Stimulated activated CD4-positive, alpha-beta T cell treated with anti-CD3 and anti-CD28 coated beads, Interleukin-12 subunit alpha, Interleukin-12 subunit beta, amount 100 ng/mL, for 4 hours (primary cell): Measurements from ENCODE around the gene AIP.
"Not testable (repeated sequence)": the region's sequence is repeated elsewhere in the genome, so short reads cannot be mapped to it uniquely, and the experiment has no call there.

Source experiments
- DNase-seq: peaks from one replicate; pipeline ENCODE4 v3.0.0-alpha.2; 2020

The AIP gene

GRCh38 chr11:67469508-67469811, 13.4 kb upstream of the AIP start:
- DNase-seq, result no peak

DNA sequence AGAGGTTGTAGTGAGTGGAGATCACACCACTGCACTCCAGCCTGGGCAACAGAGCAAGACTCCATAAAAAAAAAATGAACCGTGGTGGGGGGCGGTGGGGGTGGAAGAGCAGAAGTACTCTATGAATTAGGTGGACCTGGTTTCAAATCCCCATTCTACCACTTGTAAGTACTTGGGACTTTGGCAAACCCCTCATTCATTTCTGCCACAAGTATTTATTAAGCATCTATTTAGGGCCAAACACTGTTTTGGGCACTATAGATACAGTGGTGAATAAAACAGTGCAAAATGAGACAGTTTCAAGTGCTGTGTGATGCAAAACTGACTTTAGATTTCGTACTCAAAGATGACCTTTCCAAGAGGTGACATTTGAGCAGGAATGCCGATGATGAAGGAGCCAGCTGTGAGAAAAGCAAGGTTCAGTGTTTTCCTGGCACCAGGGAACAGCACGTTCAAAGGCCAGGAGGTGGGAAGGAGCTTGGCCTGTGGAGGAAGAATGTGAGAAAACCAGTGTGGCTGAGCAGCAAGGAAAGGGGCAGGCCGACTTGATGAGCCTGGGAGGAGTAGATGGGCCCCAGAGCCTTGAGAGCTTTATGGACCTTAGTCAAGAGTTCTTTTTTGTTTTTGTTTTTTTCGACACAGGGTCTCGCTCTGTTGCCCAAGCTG, 12.4 kb upstream of the AIP start:
- no peak for DNase-seq

GRCh38 chr11:67472882-67473281, 9.9 kb upstream of the AIP start:
- no peak for DNase-seq

GRCh38 chr11:67476692-67477091, 6.1 kb upstream of the AIP start:
- DNase-seq, result not testable (repeated sequence)

GRCh38 chr11:67477344-67478050, 5.3 kb upstream of the AIP start:
- not testable (repeated sequence) for DNase-seq

DNA sequence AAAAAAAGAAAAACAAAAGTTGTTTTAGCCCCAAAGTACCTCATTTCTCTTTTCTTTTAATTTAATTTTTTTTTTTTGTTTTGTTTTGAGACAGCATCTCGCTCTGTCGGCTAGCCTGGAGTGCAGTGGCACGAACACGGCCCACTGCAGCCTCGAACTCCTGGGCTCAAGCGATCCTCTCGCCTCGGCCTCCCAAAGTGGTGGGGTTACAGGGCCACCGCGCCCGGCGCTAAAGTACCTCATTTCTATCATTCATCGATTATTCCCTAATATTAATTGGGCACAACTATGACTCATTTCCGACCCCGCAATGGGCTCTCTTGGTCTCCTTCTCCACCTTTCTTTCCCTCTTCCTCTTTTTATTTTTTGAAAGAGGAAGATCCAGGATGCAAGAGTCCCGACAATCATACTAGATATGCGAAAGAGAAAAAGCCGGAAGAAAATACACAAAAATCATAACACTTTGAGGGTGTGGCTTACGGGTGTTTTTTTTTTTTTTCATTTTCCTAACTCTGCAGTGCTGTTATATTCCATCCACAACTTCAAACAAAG, 475 bp upstream of the AIP start:
- no peak for DNase-seq

GRCh38 chr11:67483831-67484665, 1.2 kb downstream of the AIP start:
- no peak for DNase-seq

DNA sequence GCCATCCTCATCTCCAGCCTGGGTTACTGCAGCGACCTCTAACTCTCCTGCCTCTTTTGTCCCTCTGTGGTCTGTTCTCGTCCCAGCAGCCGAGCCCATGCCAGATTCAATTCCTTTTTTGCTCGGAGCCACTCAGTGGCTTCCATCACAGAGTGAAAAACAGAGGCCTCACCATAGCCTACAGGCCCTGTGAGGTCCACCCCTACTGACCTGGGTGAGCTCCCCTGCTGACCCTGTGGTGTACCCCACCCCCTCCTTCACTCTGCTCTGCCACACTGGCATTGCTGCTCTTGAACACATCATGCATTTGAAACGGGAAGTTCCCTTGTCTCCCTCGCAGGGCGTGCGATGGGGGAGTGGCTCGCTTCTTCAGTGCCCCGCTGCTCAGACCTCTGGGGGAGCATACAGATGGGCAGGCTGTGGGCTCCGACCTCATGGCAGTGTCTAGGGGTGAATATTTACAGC, 2.1 kb downstream of the AIP start:
- peak; percentile 63 for DNase-seq

- not testable (repeated sequence) for DNase-seq
Measured at GRCh38 chr11:67485873-67486361, 3.1 kb downstream of the AIP start.

DNA sequence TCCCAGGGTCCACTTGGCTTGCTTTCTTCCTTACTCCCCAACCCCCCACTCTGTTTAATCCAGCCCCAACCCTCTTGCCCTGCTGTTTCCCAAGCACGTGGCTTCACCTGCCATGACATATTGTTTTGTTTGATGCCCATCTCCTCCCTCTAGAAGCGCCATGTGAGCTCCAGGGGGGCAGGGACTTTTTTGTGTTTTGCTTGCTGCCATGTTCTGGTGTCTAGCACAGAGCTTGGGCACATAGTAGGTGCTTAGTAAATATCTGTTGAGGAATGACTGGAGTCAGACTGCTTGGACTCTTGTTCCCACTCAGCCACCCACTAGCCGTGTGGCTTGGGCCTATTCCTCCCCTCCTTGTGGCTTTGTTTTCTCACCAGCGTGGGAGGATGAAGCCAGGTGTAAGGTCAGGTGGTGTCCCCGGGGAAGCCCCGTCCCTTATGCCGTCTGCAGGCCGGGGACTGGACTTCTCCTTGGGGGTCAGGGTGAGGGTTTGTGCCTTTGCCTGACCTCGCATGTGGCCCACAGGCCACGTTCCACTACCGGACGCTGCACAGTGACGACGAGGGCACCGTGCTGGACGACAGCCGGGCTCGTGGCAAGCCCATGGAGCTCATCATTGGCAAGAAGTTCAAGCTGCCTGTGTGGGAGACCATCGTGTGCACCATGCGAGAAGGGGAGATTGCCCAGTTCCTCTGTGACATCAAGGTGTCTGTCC, 3.8 kb downstream of the AIP start:
- no peak for DNase-seq

DNA sequence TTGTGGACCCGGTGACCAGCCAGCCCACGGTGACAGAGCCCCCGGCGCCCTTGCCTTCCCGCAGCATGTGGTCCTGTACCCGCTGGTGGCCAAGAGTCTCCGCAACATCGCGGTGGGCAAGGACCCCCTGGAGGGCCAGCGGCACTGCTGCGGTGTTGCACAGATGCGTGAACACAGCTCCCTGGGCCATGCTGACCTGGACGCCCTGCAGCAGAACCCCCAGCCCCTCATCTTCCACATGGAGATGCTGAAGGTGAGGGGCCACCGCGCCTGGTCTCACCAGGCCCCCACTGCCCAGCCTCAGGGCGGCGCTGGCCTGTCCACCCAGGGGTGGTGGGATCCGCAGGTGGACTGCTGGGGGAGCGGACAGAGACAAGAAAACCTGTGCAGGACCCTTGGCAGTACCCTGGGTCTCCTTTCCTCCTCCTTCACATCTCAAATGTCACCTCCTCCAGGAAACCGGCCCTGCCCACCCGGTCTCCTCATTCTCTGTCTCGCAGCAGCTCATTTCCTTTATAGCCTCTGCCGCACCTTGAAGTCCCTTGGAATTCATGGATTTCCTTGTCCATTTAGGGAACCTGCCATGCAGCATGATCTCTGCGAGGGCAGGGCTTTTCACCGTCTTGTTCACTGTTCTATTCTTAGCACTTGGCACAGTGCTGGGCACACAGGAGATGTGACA, 6.5 kb downstream of the AIP start:
- DNase-seq, result no peak

DNA sequence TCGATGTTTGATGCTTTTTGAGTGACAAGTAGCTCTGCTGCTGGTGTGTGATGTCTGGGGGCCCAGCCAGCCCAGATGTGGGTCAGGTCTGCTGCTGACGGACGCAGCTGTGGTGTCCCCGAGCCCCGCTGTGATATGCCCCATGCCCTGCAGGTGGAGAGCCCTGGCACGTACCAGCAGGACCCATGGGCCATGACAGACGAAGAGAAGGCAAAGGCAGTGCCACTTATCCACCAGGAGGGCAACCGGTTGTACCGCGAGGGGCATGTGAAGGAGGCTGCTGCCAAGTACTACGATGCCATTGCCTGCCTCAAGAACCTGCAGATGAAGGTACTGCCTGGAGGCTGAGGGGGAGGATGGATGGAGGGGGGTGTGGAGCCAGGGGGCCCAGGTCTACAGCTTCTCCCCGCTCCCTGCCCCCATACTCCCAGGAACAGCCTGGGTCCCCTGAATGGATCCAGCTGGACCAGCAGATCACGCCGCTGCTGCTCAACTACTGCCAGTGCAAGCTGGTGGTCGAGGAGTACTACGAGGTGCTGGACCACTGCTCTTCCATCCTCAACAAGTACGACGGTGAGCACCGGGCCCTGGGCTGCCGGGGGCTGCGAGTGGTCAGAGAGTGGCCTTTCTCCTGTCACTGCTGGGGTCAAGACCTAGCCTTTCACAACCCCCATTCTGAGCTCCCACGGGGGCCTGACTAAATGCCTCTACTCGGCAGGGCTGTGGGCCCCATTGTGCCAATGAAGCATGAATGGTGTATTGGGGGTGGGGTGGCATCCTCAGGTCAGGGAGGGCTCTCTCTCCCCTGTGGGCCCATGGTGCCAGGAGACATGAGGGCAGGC, 7.3 kb downstream of the AIP start:
- DNase-seq, result no peak

GRCh38 chr11:67490727-67491065, 7.9 kb downstream of the AIP start:
- DNase-seq, result no peak

DNA sequence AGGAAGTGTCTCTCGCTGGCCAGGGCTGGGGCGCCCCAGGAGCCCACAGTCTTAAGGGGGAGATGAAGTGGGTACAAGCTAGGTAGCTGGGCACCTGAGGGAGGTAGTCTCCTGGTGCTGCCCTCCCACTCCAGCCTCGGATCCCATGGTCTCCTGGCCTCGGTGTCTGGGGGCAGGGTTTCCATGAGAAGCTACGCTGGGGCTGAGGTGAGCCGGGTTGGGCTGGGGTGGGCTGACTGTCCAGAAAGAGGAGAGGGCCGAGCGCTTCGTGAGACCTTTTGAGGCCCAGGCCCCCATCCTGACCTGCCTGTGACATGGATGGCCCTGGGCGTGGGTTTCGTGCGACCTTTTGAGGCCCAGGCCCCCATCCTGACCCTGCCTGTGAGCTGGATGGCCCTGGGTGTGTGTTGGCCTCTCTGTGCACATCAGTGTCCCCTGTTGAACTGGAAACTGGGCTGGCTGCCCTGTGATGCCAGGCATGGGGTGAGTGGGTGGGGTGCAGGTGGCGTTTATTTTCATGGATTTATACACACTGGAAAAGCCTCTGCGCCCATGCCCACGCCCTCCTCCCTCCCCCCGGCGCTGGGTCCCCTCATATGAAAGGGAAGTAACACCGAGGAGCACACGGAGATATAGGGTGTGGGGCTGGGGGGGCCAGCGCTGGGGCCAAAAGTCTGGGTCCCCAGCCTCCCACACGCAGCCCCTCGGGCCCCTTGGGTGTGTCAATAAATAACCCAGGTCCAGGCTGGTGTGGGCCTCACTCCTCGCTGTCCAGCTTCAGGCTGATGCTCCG, 8.6 kb downstream of the AIP start:
- no peak for DNase-seq

DNA sequence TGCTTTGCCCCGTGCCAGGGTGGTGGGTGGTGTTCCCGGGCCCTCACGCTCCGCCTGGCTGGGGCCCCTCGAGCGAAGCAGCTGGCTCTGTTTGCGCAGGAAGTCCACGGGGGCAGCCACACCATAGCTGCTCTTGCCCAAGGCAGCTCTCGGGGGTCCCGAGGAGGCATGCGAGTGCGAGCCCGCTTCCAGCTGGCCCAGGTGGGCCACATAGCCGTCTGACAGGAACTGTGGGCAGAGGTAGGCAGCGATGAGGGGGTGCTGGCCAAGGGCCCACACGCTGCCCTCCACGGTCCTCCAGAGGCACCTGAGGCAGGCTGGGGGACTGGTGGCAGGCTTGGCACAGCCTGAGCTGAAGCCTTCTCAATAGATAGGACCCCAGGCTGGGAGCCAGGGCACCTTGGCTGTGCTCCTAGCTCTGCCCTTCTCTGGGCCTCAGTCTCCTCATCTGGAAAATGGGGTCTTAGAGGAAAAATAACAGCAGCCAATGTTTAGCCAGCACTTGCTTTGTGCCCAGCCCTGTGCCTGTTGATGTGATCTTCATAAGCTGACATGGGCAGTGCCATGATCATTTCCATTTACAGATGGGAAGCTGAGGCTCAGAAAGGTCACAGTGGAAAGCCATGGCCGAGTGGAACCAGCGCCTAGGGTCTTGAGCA, 9.4 kb downstream of the AIP start:
- DNase-seq, result no peak

DNA sequence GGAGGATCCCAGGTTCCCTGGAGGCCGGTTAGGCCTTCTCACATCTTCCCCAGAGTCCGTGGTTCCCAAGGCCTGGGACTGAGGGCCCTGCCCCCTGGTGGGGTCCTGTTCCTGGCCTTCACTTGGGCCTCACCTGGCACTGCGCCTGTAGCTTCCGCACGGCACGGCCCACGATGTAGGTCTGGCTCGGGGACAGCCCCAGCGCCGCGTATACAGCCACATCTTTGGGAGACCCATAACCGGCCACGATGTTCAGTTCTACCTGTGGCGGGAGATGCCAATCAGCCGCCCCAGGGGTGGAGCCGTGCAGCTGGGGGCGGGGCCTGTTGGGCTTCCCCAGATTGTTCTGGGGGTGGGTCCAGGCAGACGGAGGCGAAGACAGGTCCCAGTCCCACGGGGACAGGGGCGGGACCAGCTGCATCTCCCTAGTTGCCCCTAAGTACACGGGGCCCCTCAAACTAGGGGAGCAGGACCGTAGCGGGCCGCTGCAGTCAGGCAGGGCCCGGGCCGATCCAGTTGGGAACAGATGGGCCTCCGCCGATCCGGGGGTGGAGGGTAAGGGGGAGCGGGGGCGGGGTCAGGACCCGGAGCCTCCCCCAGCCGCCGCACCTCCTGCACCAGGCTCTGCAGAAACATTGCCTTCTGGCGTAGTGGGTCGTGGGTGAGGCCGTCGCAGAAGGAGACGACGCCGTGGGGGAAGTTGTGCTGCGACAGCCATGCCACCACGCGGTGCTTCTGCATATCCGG, 10.1 kb downstream of the AIP start:
- DNase-seq, result no peak

DNA sequence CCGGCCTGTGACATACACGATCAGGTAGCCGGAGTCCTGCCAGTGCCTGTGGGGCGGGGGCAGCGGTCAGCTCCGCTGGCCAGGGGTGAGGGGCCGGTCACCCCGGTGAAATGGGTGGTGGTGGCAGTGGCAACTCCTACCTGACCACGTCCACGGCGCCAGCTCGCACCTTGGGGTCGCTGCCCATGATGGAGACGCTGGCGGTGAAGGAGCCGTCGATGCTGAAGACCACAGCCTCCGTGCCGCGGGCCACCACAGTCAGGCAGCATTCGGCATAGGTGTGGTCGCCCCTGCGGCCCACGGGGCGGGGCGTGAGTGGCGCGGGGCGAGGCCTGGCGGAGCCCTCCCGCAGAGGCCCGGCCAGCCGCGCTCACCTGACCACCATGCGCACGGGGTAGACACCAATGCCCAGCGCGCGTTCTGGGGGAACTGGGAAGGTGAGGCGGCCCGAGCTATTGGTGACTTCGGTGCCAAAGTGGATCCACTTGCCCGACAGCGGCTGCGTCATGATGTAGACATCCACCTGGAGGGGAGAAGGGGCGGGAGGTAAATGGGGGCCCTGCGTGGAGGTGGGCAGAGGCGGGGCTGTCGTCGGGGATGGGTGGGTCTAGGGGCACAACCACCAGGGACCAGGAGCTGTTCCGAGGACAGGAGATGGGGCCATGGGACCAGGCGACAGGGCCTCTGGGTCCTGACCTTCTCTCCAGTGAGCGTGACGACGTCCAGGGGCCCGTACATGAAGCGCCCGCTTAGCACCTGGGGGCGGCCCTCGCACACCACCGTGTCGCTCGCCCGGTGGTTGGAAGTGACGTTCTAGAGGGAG, 10.9 kb downstream of the AIP start:
- no peak for DNase-seq
